IMR-90 (cell line): ENCODE measurements around the gene ASB5. TPM values are rescaled to one million over a fixed set of nuclear protein-coding genes. Genes with fewer than 3 reads are reported as not detected.

Experiments
- ATAC-seq: fragments of 200-7000 bp; cut with Tn5 transposase; 2 replicates; pipeline ENCODE4 v1.9.1; 2020; ENCODE audit warnings: low read depth, mild to moderate bottlenecking, moderate library complexity
- BruUV-seq: library from RNA; stranded (reverse); fragments of 400-500 nt; replicated peaks from 2 replicates; lab custom pipeline; 2021; lab: Mats Ljungman, UMichigan
- CTCF ChIA-PET: fragments of 300-600 bp; formaldehyde crosslinking; extraction: SDS; loops from one replicate; lab custom pipeline; 2021; ENCODE audit warnings: antibody characterized with exemption; lab: Yijun Ruan, JAX
- POLR2A ChIA-PET: fragments of 300-600 bp; sonication (Branson Sonifier 250); formaldehyde crosslinking; loops from one replicate; lab custom pipeline; 2022; ENCODE audit warnings: antibody characterized with exemption; ENCODE audit not compliant: unreplicated experiment; lab: Charles Lee
- DNase-seq: peaks from one replicate; pipeline ENCODE4 v3.0.0; 2013
- H2AFZ ChIP-seq: replicated peaks from 2 replicates; pipeline ENCODE3; 2013; ENCODE audit warnings: low read length, mild to moderate bottlenecking; ENCODE audit not compliant: poor library complexity
- H2AK5ac ChIP-seq: 2 replicates; pipeline ENCODE4 v1.6.1; 2013; ENCODE audit warnings: low read depth, low read length, inconsistent platforms
- H2AK9ac ChIP-seq: replicated peaks from 2 replicates; pipeline ENCODE3; 2013; ENCODE audit warnings: mild to moderate bottlenecking, low read depth, low read length, moderate library complexity; ENCODE audit not compliant: poor library complexity
- H2BK120ac ChIP-seq: 2 replicates; pipeline ENCODE4 v1.6.1; 2013; ENCODE audit warnings: low read depth, low read length, inconsistent platforms
- H2BK15ac ChIP-seq: 3 replicates; pipeline ENCODE4 v1.6.1; 2013; ENCODE audit warnings: low read depth, low read length, inconsistent platforms
- H2BK20ac ChIP-seq: 2 replicates; pipeline ENCODE4 v1.6.1; 2013; ENCODE audit warnings: low read depth, mild to moderate bottlenecking, inconsistent platforms, low read length, moderate library complexity
- H2BK5ac ChIP-seq: 2 replicates; pipeline ENCODE4 v1.6.1; 2013; ENCODE audit warnings: mild to moderate bottlenecking, low read depth, low read length, inconsistent platforms; ENCODE audit not compliant: poor library complexity, severe bottlenecking
- H3K14ac ChIP-seq: replicated peaks from 2 replicates; pipeline ENCODE4 v1.6.1; 2013; ENCODE audit warnings: low read depth, low read length, inconsistent platforms
- H3K18ac ChIP-seq: 2 replicates; pipeline ENCODE4 v1.6.1; 2013; ENCODE audit warnings: low read depth, low read length, control low read depth
- H3K23ac ChIP-seq: 2 replicates; pipeline ENCODE4 v1.6.1; 2013; ENCODE audit warnings: low read depth, low read length, inconsistent platforms
- H3K27ac ChIP-seq: 2 replicates; pipeline ENCODE4 v1.5.1; 2013; ENCODE audit warnings: mild to moderate bottlenecking, control low read depth, low read length; ENCODE audit not compliant: insufficient read depth
- H3K27me3 ChIP-seq: 2 replicates; pipeline ENCODE4 v1.6.1; 2013; ENCODE audit warnings: low read length; ENCODE audit not compliant: control insufficient read depth, insufficient read depth
- H3K36me3 ChIP-seq: 2 replicates; pipeline ENCODE4 v1.6.1; 2013; ENCODE audit warnings: low read length, mixed read lengths; ENCODE audit not compliant: control insufficient read depth, insufficient read depth
- H3K4ac ChIP-seq: 2 replicates; pipeline ENCODE4 v1.6.1; 2013; ENCODE audit warnings: low read depth, low read length, inconsistent platforms
- H3K4me1 ChIP-seq: 2 replicates; pipeline ENCODE4 v1.6.1; 2013; ENCODE audit warnings: low read length, mixed read lengths; ENCODE audit not compliant: control insufficient read depth, insufficient read depth
- H3K4me2 ChIP-seq: 2 replicates; pipeline ENCODE4 v1.6.1; 2013; ENCODE audit warnings: low read depth, mild to moderate bottlenecking, control low read depth, low read length, moderate library complexity
- H3K4me3 ChIP-seq: 2 replicates; pipeline ENCODE4 v1.5.1; 2013; ENCODE audit warnings: low read depth, mild to moderate bottlenecking, control low read depth, low read length, moderate library complexity; ENCODE audit not compliant: insufficient read depth
- H3K56ac ChIP-seq: 2 replicates; pipeline ENCODE4 v1.6.1; 2013; ENCODE audit warnings: low read length, inconsistent platforms; ENCODE audit not compliant: insufficient read depth; ENCODE audit errors: extremely low read depth
- H3K79me1 ChIP-seq, 2 experiments: 2 replicates each; pipeline ENCODE4 v1.6.1; 2013; ENCODE audit warnings: low read length in 2 of 2, inconsistent platforms in 1 of 2, low read depth in 1 of 2
- H3K9ac ChIP-seq: 2 replicates; pipeline ENCODE4 v1.6.1; 2013; ENCODE audit warnings: low read depth, low read length, control low read depth
- H3K9me1 ChIP-seq: 2 replicates; pipeline ENCODE4 v1.6.1; 2013; ENCODE audit warnings: low read length, inconsistent platforms; ENCODE audit not compliant: insufficient read depth
- H3K9me3 ChIP-seq: 2 replicates; pipeline ENCODE4 v1.6.1; 2013; ENCODE audit warnings: low read length; ENCODE audit not compliant: control insufficient read depth, insufficient read depth
- H4K20me1 ChIP-seq: 2 replicates; pipeline ENCODE4 v1.6.1; 2013; ENCODE audit warnings: low read length, inconsistent platforms; ENCODE audit not compliant: insufficient read depth
- H4K5ac ChIP-seq: 2 replicates; pipeline ENCODE4 v1.6.1; 2013; ENCODE audit warnings: mild to moderate bottlenecking, low read depth, low read length, control low read depth
- H4K8ac ChIP-seq, 2 experiments: 2 replicates each; pipeline ENCODE4 v1.6.1; 2013; ENCODE audit warnings: low read depth in 2 of 2, low read length in 2 of 2, control low read depth in 1 of 2, inconsistent platforms in 1 of 2
- H4K91ac ChIP-seq: 2 replicates; pipeline ENCODE4 v1.6.1; 2013; ENCODE audit warnings: low read depth, low read length, inconsistent platforms; ENCODE audit not compliant: insufficient read depth
- CHD1 ChIP-seq: IDR thresholded peaks from 2 replicates; pipeline ENCODE4 v1.6.1; 2012; ENCODE audit warnings: low read depth, low read length, improper control_type of control experiment
- MAZ ChIP-seq: IDR thresholded peaks from 2 replicates; pipeline ENCODE4 v1.6.1; 2012; ENCODE audit warnings: low read depth, mild to moderate bottlenecking, low read length, improper control_type of control experiment, moderate library complexity, borderline replicate concordance
- MXI1 ChIP-seq: IDR thresholded peaks from 2 replicates; pipeline ENCODE4 v1.6.1; 2012; ENCODE audit warnings: low read depth, mild to moderate bottlenecking, low read length, moderate library complexity, borderline replicate concordance
- NFE2L2 ChIP-seq: fragments of 150-350 bp; IDR thresholded peaks from 2 replicates; pipeline ENCODE4 v1.6.1; 2016; ENCODE audit warnings: low read depth, mild to moderate bottlenecking, low read length
- RAD21 ChIP-seq: IDR thresholded peaks from 2 replicates; pipeline ENCODE4 v1.6.1; 2012; ENCODE audit warnings: low read length, improper control_type of control experiment
- RFX5 ChIP-seq: IDR thresholded peaks from 2 replicates; pipeline ENCODE4 v1.8.0; 2012; ENCODE audit warnings: low read depth, mild to moderate bottlenecking, low read length, moderate library complexity
- SMC3 ChIP-seq: fragments of 150-350 bp; IDR thresholded peaks from 2 replicates; pipeline ENCODE4 v1.6.1; 2016; ENCODE audit warnings: low read depth, mild to moderate bottlenecking, antibody characterized with exemption, low read length, moderate library complexity
- dilution Hi-C: fragments of 300-500 bp; cut with HindIII; formaldehyde crosslinking; loops from one replicate; pipeline ENCODE4 v1.14.3; 2018; ENCODE audit warnings: low sequenced_read_pairs; ENCODE audit not compliant: unreplicated experiment
- in situ Hi-C: fragments of 300-500 bp; cut with MboI; formaldehyde crosslinking; loops from 3 replicates; pipeline ENCODE4 v1.14.3; 2019; ENCODE audit warnings: low sequenced_read_pairs, inconsistent platforms, mixed read lengths
- intact Hi-C: fragments of 100-400 bp; cut with micrococcal nuclease; formaldehyde crosslinking; loops from 2 replicates; pipeline ENCODE4 v1.10.0; 2022
- polyA plus RNA-seq, 3 experiments: library from polyadenylated mRNA; depleted of rRNA; stranded (reverse); fragments of >200 nt; gene quantifications; 2 replicates each; pipeline ENCODE4 v1.2.3, GENCODE V29; 2012; ENCODE audit warnings: low replicate concordance in 1 of 3
- total RNA-seq: library from RNA; depleted of rRNA; stranded (reverse); fragments of >200 nt; gene quantifications from 2 replicates; pipeline ENCODE4 v1.2.3, GENCODE V29; 2012

The ASB5 gene
- total and polyA plus RNA-seq, 2 of the 4 experiments (the other 2 are of a cell fraction), result 0.18 to 0.21 TPM

- Histone ChIP-seq H3K79me1 (no peaks in the 10 kb centered on the region), H3K4me2 (no peak overlapping the region), H3K18ac (peak overlapping the region; percentile 87; the same call in 1 of the 2 replicates), H2AK5ac (no peak overlapping the region), H3K9me1 (0 out of 2 replicates have a peak, but pooled peaks cover 5% of the 10 kb centered on the region), H3K9ac (no peak overlapping the region), H4K5ac (no peak overlapping the region; the same call in 1 of the 2 replicates), H3K14ac (peak overlapping the region; percentile 64), H3K23ac (no peak overlapping the region), H3K9me3 (no peaks in the 10 kb centered on the region), H4K91ac (no peak overlapping the region), H3K4me1 (peaks cover 17% of the 10 kb centered on the region), H3K56ac (no peak overlapping the region), H3K27ac (no peak overlapping the region), H2AK9ac (no peak overlapping the region), H3K36me3 (no peaks in the 10 kb centered on the region), H2BK15ac (no peak overlapping the region; the same call in 2 of the 3 replicates), H3K4me3 (no peak overlapping the region), H2BK20ac (no peak overlapping the region), H3K27me3 (no peaks in the 10 kb centered on the region), H2BK120ac (no peak overlapping the region; the same call in 1 of the 2 replicates), H2AFZ (no peak overlapping the region), H3K4ac (no peak overlapping the region; the same call in 1 of the 2 replicates), H4K8ac (peak overlapping the region in 1 of 2 experiments; percentile 57; a peak in 2 of 4 replicates), H2BK5ac (peak overlapping the region; percentile 32), H4K20me1 (no peaks in the 10 kb centered on the region)
- BruUV-seq, result no TSS peak
- TF ChIP-seq MAZ (no peak), SMC3 (no peak), MXI1 (no peak), RAD21 (no peak), RFX5 (no peak), CHD1 (no peak), NFE2L2 (no peak)
- ChIA-PET CTCF (no interaction called here), POLR2A (no interaction called here)
- intact Hi-C loops, result loop anchor here (5.0 kb wide), 1 partner anchor 36 kb away; no protein-coding TSS in a partner anchor
- in situ Hi-C loops, result no loop called here
- dilution Hi-C loops, result no loop called here
- no peak for ATAC-seq
- no peak for DNase-seq
Measured at GRCh38 chr4:176188654-176189053, 80.4 kb downstream of the ASB5 start.
